K562 (cell line): ENCODE measurements around the gene PCBD2.

Experiments
- AFF4 ChIP-seq: sonication (generic); formaldehyde crosslinking; IDR thresholded peaks from 2 replicates; pipeline ENCODE4 v1.8.0; 2023; ENCODE audit warnings: mild to moderate bottlenecking, missing genetic modification reagents
- ZFX ChIP-seq: sonication (generic); formaldehyde crosslinking; IDR thresholded peaks from 2 replicates; pipeline ENCODE4 v1.8.0; 2022; ENCODE audit warnings: mild to moderate bottlenecking, missing genetic modification reagents, moderate library complexity
- TF ChIP-seq, protein P1 (sequence below): sonication (generic); formaldehyde crosslinking; IDR thresholded peaks from 2 replicates; pipeline ENCODE4 v1.8.1; 2023; ENCODE audit warnings: mild to moderate bottlenecking, missing genetic modification reagents, moderate library complexity

DNA sequence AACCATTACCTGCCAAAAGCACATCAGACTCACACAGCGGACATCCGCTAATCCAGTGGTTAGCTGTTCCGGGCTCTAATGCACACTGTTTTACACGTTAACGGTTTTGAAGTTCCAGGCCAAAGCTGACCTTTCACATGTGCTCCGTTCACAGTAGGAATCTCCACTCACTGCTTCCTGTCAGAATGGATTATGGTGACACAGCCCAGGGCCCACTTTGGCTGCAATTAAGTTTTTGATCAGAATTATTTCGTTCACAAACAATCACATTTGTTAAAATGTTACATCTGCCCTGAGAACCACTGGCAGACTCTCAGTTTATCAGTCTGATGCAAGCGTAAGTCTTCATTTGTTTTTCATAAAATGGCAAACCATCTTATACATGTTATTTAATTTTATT lies 32.6 kb downstream of the PCBD2 start:
- TF ChIP-seq, protein P1, sequence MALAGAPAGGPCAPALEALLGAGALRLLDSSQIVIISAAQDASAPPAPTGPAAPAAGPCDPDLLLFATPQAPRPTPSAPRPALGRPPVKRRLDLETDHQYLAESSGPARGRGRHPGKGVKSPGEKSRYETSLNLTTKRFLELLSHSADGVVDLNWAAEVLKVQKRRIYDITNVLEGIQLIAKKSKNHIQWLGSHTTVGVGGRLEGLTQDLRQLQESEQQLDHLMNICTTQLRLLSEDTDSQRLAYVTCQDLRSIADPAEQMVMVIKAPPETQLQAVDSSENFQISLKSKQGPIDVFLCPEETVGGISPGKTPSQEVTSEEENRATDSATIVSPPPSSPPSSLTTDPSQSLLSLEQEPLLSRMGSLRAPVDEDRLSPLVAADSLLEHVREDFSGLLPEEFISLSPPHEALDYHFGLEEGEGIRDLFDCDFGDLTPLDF (CRISPR knock-in tag): no peak
- TF ChIP-seq ZFX (CRISPR knock-in tag) (no peak), AFF4 (CRISPR knock-in tag) (no peak)
